NCI-H524 (cell line): ENCODE measurements around the gene FGF14.
A peak's percentile ranks its signal among the peaks of the same experiment; 100 is the strongest.

Experiments used
- DNase-seq, 2 experiments: peaks; one replicate each; lab custom pipeline; 2025; lab: John Stamatoyannopoulos, UW

FGF14 gene

DNA sequence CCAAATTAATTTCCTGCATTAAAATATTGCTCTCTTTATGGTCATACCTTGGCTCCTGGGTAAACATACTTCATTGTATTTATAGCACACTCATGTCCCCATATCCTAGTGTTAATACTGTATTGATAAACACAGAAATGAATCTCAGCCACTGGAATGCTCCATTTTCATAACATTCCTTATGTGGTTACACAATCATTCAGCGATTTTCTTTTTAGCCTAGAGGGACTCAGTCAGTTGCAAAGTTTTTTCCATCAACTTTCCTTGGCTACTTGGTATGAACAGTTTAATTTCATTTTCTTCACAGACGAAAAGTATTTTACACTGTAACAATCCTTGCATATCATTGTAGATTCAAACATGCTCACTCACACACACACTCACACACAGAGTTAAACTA is 471.5 kb downstream of the FGF14 start:
- DNase-seq, result no peak

DNA sequence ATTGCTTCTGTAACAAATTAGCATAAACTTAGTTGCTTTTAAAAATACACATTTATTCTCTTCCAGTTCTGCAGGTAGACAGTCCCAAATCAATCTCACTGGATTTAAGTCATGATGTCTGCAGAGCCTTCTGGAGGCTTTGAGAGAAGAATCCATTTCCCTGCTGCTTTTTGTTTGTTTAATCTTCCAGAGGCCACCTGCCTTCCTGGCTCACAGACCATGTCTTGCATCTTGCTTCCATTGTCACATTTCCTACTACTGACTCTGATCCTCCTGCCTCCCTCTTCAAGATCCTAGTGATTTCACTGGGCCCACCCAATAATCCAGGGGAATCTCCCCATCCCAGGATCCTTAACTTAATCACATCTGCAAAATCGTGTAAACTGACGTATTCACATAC is 476.1 kb downstream of the FGF14 start:
- peak in 1 of 2 experiments; percentile 62 for DNase-seq

DNA sequence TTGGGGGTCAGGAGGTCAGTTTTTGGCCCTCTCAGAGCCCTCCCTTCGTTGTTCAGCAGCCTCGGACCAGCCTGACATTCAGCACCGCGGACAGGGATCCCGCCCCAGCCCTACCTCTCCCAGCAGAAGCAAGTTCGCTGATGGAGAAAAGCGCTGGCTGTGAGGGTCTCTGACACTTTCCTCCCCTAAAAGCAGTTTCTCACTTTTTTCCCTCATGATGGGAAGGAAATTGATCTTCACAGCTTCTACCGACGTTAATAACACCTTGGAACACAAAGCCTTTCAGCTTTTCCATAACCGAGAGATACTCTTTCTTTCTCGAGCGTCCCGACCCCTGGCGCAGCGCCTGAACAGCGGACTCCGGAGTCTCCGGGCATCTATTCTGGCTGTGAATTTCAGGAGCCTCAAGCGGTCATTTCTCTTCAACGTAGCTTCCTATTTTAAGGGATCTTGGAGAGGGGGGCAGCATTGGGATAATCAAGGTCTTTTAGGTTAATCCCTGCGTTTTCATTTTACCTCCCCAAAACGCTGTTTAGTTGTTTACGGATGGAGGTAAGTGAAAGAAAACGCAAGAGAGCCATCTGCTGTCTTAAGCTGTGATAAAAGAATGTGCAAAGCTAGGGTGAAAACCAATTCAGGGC is 482.2 kb downstream of the FGF14 start:
- DNase-seq, result peak in 1 of 2 experiments; percentile 35

DNA sequence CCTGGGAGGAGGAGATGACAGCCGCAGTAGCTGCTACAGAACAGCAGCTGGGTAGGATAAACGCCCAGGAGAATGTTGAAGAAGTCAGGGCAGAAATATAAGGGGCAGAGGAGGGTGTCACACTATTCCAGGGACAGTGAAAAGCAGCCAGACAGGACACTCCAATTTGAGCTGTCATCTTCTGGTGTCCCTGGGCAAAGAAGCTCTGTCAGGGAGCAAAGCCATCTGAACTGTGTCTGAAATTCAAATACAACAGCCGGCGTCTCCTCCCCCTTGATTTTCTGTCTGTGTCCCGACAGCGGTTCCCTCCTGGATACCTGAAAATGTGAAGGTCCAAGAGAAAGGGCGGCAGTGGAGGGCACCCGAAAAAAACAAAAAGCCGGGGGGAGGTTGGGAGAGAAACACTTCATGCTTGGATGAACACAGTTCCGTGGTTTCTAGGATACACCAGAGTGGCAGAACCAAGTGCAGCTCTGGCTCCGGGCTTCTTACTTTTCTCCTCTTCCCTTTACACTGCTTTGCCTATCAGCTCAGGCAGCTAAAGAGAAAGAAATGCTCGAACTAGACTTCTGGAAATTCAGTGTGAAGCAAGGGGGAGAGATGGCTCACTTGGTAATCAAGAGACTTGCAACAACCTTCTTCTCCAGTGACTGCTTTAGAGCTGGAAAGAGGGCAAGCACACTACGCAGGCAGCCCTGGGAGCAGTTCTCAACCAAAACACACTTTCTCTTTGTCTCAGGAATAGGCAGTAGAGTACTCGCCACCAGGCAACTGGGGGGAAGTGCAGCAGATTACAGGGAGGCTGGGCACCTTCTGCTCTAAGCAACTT is 483.8 kb downstream of the FGF14 start:
- peak; percentile 63 to 81 for DNase-seq

DNA sequence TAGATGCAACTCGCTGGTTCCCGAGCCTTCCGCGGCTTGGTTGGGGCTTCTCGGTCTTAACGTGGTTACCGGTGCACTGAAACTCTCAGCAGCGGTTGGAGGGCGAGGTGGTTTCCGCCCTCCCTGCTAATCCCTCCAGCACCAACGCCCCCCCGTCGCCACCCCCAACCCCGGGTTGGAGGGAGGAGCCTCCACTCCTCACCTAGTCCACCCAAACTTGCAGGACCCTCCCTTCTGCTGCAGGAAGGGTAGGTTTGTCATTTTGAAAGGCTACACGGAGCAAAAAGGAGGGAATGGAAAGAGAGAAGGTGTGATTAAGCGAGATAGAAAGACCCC is 484.4 kb downstream of the FGF14 start:
- DNase-seq, result peak; percentile 8 to 29

DNA sequence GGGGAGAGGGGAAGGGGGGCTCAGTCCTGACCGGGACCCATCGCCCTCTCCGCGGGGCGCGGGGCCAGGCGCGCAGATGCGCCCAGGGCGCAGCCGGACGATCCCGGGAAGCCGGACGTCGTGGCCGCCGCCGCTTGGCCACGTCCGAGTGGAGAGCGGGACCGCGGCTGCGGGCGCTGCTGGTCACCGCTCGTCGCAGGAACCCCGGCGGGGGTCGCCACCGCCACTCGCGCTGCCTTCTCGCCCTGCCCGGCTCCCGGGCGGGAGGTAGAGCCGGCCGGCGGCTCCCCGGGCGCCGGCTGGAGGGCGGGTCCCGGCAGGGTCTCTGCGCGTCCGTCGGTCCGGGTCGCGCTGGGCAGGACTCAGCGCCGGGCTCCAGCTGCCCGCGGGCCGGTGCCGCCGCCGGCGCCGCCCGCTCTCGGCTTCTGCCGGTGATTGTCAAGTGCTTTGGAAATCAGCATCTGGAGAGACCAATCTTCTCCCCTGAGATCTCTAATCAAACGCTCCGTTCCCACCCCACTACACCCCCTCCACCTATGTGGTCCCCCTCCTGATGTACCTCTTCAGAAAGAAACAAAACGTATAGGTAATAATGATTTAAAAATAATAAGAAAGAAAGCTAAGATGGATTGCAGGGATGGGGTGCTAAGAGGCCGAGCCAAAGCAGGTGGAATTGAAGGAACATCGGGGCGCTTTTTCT is 484.9 kb downstream of the FGF14 start:
- peak in 1 of 2 experiments; percentile 18 for DNase-seq

DNA sequence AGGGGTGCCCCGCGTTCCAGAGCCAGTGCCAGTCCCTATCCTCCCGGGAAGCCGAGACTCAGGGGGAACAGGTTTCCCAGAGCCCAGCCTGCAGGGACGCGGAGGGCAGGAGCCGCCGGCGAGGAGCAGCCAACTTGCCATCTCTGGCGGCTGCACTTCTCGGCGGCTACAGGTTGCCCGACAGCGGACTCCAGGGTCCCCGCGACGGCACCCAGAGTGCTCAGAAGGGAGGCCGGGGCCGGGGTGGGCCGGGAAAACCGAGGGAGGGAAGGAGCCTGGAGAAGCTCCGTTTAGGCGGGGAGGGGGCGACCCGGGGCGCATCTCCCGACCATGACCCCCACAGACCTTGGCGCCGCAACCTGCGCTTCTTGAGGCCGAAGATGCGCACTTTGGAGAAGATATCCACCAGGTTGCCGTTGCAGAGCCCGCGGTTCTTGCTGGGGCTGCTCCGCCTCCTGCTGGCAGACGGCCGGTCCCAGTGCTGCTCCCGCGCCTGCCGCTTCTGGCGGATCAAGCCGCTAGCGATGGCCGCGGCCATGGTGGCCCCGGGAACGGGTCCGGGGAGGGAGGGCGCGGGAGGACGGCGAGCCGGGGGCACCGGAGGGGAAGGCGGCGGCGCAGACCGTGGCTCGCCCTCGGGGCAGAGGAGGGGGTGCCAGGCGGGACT is 485.6 kb downstream of the FGF14 start:
- DNase-seq, result peak in 1 of 2 experiments; percentile 59

DNA sequence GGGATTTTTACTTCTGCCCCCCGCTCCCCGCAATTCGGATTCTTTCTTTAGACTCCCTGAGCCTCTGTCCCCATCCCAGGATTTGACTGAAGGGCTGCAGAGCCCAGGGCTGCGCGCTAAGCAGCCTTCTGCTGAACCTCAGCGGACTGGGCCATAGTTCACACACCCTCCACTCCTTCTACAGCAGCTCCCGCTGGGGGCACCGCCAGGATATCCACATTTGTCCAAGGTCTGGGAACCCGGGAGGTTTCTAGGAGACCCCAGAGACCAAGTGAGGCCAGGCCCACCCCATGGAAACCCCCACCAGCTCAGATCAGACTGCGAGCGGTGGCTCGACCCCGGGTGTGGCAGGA is 486.1 kb downstream of the FGF14 start:
- DNase-seq, result peak; percentile 10 to 16

DNA sequence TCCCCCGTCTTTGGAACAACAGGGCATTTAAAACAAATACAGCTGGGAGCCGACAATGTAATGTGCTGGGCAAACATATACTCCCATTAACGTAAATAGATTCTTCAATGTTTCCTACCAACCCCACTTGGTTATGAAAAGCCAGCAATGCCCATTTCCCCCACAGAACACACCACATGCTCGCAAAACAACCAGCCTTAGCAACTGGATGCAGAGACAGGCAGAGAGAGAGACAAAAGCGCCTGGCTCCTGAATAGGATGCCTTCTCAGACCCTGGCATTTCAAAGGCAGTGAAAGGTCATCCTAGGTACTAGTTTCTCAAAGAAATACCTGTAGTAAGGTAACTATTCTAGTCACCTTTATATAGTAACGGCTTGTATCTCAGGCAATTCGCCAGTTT is 486.5 kb downstream of the FGF14 start:
- DNase-seq, result peak; percentile 22 to 27

DNA sequence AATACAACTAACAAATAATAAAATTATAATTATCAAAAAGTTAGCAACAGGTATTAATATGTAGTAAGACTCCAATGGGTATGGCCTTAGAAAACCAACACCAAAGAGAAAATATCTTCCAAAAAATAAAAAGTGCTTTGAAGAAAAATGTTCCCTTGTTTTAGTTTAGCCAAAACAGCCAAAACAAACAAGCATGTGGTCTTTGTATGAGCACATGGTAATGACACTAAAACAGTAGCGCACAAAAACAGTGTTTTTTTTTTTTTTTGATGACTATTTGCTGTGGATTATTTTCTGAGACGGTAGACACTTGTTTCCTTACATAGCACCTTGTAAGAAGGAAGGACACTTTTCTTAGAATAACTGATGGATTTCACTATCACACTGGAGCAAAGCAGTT is 490.1 kb downstream of the FGF14 start:
- DNase-seq, result no peak

DNA sequence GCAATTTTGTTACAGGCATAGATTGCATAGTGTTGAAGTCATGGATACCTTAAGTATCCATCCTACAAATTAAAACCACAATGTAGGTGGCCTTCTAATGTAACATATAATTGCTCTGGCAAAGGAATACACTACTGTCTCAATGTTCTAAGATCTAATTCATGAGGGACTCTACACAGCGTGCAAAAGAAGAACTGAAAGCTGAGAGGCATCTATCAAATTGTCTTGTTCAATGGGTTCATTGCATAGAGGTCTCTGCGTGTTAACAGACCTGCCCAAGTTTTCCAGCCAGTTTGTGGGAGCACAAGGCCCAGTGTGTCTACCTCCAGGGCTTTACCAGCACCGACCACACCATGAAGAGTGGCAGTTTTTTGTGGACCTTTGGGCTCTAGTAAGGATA is 498.0 kb downstream of the FGF14 start:
- no peak for DNase-seq

DNA sequence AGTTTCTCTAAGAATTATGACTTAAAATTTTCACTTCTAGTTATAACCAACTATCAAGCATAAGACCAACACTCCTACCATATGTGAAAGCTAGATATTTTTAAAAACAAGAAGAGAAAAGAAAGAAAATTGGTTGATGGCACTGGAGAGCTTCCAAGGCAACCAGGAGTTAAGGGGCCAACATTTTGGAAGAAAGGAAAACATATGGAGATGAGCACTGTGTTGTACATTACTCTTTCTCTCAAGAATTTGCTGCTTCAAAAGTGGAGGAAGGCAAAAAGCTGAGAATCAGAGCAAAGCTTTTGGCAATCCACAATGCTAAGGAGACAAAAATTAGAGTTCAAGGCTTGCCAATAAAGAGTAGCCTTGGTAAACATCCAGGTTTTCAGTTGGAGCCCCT is 503.2 kb downstream of the FGF14 start:
- no peak for DNase-seq

DNA sequence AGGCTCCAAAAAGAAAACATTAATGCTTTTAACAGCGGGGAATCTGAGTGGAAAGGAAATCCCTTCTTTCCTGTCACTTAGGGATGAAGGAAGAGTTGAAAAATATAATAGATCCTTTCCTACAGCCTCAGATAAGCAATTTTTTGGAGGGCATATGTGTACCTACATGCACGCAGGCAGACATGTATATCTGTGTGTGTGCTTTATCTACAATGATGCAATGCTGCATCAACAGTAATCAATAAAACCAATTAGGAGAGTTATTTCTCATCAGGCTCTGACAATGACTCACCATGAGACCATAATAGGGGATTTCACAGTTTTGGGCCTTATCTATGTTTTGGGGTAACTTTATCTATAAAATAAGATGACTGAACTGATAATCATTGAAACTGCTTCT is 505.3 kb downstream of the FGF14 start:
- no peak for DNase-seq

DNA sequence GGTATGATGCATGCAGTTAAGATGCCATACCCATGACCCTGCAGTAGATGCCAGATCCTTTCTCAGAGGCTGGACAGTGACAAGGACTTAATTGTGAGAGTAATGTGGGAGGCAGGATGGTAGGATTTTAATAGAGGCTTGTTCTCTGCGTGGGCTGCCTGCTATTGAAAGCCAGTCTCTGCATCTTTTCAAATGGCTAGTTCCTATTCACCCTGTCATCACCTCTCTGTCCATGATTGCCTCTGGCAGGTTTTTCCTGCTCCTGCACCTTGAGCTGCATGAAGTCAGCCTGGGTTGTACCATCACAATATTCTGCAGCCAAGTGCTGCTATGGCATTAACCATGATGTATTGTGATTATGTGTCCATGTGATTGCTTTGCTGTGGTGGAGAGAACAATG is 508.8 kb downstream of the FGF14 start:
- no peak for DNase-seq

DNA sequence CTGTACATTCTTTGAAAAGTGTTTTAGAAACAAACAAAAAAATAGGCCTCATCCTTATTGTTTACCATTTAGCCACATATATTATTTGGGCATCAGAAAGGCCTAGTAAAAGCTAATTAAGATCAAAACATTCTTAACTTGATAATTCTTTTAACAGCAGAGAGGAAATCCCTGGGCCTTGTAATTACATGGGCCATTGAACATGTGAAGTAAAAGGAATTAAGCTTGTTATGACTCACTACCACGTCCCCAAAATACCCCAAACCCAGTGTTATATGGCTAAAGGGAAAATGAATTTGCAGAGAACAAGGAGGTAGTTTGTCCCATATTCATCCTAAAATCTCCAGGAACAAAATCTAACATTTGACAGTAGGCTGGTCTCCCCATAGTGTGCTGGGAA is 509.6 kb downstream of the FGF14 start:
- DNase-seq, result no peak

DNA sequence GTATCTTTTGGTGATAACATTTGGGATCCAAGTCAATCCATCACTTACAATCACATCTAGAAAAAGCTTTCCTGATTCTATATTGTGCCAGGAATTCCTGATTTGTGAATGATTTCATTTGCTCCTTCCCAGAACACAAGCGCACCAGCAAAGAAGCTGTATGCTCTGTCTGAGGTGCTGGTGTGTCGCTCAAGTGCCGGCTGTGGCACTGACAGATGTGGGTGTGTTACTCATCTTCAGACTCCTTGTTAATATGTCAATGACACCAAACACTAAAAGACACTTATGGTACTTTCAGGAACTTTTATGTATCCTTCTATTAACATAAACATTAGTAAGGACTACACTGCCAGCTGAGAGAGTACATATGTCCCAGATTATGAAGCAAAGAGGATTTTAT is 520.3 kb downstream of the FGF14 start:
- peak; percentile 69 to 88 for DNase-seq

DNA sequence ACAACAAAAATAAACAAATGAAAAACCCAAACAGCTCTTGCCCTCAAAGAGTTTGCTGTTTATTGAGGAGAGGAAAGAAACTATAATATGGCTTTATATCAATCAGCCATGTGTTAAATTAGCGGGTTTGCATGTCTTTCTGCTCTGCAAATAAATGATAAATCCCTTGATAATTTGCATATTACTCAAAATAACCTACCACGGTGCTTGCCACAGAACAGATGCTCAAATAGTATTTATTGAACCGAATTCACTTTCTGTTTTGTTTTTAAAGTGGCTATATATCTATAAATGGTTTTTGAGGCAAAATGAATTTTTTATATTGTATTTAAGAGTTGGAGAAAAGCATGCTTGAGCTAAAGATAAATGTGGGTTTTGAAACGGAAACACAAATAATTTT is 521.3 kb downstream of the FGF14 start:
- DNase-seq, result no peak

DNA sequence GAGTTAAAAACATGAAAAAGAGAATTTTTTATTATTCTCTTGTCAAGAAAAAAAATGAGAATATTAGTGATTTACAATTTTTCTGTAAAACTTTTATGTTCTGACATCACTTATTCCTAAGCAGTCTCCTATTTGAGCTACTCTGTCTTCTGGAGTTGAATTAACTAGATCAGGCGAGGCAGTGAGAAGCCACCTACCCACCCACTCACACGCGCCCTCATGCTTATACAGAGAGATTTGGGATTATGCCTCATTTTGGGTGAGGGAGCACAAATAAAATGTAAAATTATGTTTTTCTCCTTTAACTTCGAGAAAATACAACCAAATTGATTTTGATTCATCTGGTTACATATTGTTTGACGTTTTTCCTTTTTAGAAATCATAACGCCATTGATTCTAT is 524.9 kb downstream of the FGF14 start:
- no peak for DNase-seq

DNA sequence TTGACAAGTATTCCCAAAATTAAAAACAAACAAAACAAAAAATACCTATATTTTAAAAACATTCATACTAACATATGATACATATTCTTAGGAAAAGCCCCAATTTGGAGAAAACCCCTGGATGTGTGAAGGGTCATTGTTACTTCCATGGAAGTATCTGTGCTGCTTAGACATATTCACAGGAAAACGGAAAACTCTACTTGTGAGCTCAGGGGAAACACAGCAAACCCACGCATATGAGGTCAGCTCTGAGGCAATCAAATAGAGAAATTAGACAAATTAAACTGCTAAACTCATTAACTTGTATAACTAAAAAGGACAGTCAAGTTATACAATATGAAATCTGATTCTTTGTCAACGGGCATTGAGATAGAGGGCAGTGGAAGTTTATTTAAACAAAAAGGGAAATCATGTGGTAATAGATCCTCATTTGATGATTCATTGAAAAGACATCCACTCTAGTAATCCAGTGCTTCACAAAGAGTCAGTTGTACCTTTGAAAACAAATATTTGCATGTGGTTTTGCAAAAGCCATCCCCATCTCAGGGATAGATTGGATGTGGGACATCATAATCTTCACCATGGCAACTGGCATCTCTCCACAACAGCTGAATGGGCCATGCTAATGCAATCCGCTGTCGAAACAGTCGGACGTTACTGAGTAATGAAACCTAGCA is 526.0 kb downstream of the FGF14 start:
- no peak for DNase-seq

DNA sequence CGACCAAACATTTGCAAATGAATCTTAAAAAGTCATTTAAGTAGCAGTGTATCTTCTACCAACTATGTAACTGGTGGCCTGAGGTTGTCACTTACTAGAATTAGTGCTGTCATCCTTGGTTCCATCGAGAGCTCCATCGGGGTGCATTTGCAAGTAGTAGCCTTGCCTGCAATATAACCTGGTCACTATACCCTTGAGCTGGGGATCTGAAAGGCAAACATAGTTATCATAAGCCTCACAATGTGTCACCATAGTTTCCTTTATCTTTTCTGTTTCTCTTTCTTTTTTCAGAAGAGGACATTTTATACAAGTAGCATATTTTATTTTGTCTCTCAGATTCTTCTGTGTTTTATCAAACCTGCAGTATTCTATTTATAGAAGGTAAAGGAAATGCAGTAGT is 526.8 kb downstream of the FGF14 start:
- no peak for DNase-seq

DNA sequence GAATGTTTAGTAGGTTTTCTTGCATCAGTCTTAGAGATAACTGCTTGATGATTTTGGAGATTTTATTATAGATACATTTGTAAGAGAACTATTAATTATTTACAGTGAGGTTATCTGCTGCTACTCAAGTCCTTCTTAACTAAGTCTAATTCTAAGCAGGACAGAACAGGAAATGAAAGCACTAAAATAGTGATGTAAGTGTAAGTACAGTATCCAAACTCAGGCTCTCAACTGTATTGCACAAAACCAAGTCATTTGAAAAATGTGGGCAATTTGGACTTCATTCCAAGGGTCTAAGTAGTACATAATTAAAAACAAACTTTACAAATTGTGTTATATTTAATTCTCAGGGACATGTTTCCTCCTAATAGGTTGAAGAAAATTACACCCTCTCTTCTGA is 532.3 kb downstream of the FGF14 start:
- no peak for DNase-seq
